PC-9 (cell line): ENCODE results near the gene PPWD1.

Source experiments
- EZH2 ChIP-seq: fragments of 200-600 bp; sonication (generic); IDR thresholded peaks from 2 replicates; pipeline ENCODE4 v1.8.0; 2017; ENCODE audit warnings: antibody characterized with exemption, low read depth
- TF ChIP-seq, protein P1 (sequence below): fragments of 200-600 bp; sonication (generic); conservative IDR thresholded peaks from 2 replicates; pipeline ENCODE4 v1.6.1; 2017; ENCODE audit warnings: mixed run types, antibody characterized with exemption, mild to moderate bottlenecking, moderate library complexity

DNA sequence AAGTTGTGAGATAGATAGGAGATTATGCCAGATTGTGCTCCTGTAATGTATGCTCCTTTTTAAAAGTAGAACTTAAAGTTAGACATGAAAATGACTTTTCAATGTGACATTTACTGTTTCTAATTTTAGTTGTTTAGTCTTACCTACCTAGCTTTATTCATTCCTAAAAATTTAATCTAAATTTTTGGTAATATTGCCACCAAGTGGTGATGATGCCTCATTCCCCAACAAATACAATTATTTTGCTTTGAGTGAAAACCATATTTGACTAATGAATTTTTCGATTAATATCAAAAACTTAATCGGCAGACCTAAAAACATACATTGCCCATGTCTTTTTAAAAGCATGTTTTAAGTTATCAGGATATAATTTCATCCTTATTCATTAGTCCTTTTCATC is 25.6 kb downstream of the PPWD1 start:
- TF ChIP-seq, protein P1, sequence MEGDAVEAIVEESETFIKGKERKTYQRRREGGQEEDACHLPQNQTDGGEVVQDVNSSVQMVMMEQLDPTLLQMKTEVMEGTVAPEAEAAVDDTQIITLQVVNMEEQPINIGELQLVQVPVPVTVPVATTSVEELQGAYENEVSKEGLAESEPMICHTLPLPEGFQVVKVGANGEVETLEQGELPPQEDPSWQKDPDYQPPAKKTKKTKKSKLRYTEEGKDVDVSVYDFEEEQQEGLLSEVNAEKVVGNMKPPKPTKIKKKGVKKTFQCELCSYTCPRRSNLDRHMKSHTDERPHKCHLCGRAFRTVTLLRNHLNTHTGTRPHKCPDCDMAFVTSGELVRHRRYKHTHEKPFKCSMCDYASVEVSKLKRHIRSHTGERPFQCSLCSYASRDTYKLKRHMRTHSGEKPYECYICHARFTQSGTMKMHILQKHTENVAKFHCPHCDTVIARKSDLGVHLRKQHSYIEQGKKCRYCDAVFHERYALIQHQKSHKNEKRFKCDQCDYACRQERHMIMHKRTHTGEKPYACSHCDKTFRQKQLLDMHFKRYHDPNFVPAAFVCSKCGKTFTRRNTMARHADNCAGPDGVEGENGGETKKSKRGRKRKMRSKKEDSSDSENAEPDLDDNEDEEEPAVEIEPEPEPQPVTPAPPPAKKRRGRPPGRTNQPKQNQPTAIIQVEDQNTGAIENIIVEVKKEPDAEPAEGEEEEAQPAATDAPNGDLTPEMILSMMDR: peak; percentile 28; the same call in 1 of the 2 replicates
- no peak for TF ChIP-seq EZH2
